T-helper 2 cell treated with Interferon-gamma antibody and Interleukin-4, amounts not matched to agents 5 μg/mL and 100 μg/mL, for 36 hours (primary cell): ENCODE results near the gene ALDH4A1.

Experiments used
- DNase-seq: peaks from one replicate; pipeline ENCODE4 v3.0.0; 2021; ENCODE audit warnings: low spot score
- H3K27ac Mint-ChIP-seq: one replicate; pipeline ENCODE4 v1.8.0; 2021; ENCODE audit warnings: mild to moderate bottlenecking, mixed read lengths
- H3K27me3 Mint-ChIP-seq: one replicate; pipeline ENCODE4 v1.8.0; 2021; ENCODE audit warnings: low read depth, mixed read lengths
- H3K36me3 Mint-ChIP-seq: one replicate; pipeline ENCODE4 v1.8.0; 2021; ENCODE audit warnings: low read depth, mixed read lengths
- H3K4me1 Mint-ChIP-seq: one replicate; pipeline ENCODE4 v1.8.0; 2021; ENCODE audit warnings: low read depth, mixed read lengths
- H3K4me3 Mint-ChIP-seq: one replicate; pipeline ENCODE4 v1.8.0; 2022; ENCODE audit warnings: mild to moderate bottlenecking, moderate library complexity, mixed read lengths
- H3K9me3 Mint-ChIP-seq: one replicate; pipeline ENCODE4 v1.8.0; 2021; ENCODE audit warnings: mixed read lengths

Gene ALDH4A1

GRCh38 chr1:18885311-18886002 is 16.9 kb downstream of the ALDH4A1 start:
- no peak for DNase-seq
- Mint-ChIP-seq H3K4me3 (no peak overlapping the region), H3K27me3 (no peaks in the 10 kb centered on the region)

GRCh38 chr1:18884727-18885126 is 17.6 kb downstream of the ALDH4A1 start:
- no peaks in the 10 kb centered on the region for H3K4me1 Mint-ChIP-seq
- no peaks in the 10 kb centered on the region for H3K27me3 Mint-ChIP-seq
- no peak overlapping the region for H3K27ac Mint-ChIP-seq
- DNase-seq: no peak
- H3K4me3 Mint-ChIP-seq: no peak overlapping the region
- no peaks in the 10 kb centered on the region for H3K36me3 Mint-ChIP-seq
- no peaks in the 10 kb centered on the region for H3K9me3 Mint-ChIP-seq

More at GRCh38 chr1:18885311-18886002, 16.9 kb downstream of the ALDH4A1 start:
- no peaks in the 10 kb centered on the region for H3K36me3 Mint-ChIP-seq
- no peaks in the 10 kb centered on the region for H3K9me3 Mint-ChIP-seq
- no peak overlapping the region for H3K27ac Mint-ChIP-seq
- H3K4me1 Mint-ChIP-seq: no peaks in the 10 kb centered on the region

GRCh38 chr1:18884419-18884717 is 18.0 kb downstream of the ALDH4A1 start:
- H3K36me3 Mint-ChIP-seq: no peaks in the 10 kb centered on the region
- H3K27ac Mint-ChIP-seq: no peak overlapping the region
- no peaks in the 10 kb centered on the region for H3K27me3 Mint-ChIP-seq
- no peaks in the 10 kb centered on the region for H3K9me3 Mint-ChIP-seq
- H3K4me1 Mint-ChIP-seq: no peaks in the 10 kb centered on the region
- no peak overlapping the region for H3K4me3 Mint-ChIP-seq
- DNase-seq: no peak

GRCh38 chr1:18883636-18884418 is 18.5 kb downstream of the ALDH4A1 start:
- H3K9me3 Mint-ChIP-seq: no peaks in the 10 kb centered on the region
- peak; percentile 42 for DNase-seq
- no peaks in the 10 kb centered on the region for H3K36me3 Mint-ChIP-seq
- no peaks in the 10 kb centered on the region for H3K4me1 Mint-ChIP-seq
- no peak overlapping the region for H3K27ac Mint-ChIP-seq
- H3K27me3 Mint-ChIP-seq: no peaks in the 10 kb centered on the region
- no peak overlapping the region for H3K4me3 Mint-ChIP-seq

GRCh38 chr1:18883079-18883478 is 19.3 kb downstream of the ALDH4A1 start:
- Mint-ChIP-seq H3K4me3 (no peak overlapping the region), H3K4me1 (no peaks in the 10 kb centered on the region), H3K27ac (no peak overlapping the region), H3K27me3 (no peaks in the 10 kb centered on the region), H3K9me3 (no peaks in the 10 kb centered on the region), H3K36me3 (no peaks in the 10 kb centered on the region)
- DNase-seq: no peak

- Mint-ChIP-seq H3K27me3 (no peaks in the 10 kb centered on the region), H3K9me3 (no peaks in the 10 kb centered on the region), H3K4me3 (no peak overlapping the region), H3K4me1 (no peaks in the 10 kb centered on the region), H3K27ac (no peak overlapping the region), H3K36me3 (no peaks in the 10 kb centered on the region)
- DNase-seq: no peak
Measured at GRCh38 chr1:18882486-18882885, 19.9 kb downstream of the ALDH4A1 start.

- no peak for DNase-seq
- H3K27me3 Mint-ChIP-seq: no peaks in the 10 kb centered on the region
- H3K9me3 Mint-ChIP-seq: no peaks in the 10 kb centered on the region
- H3K4me1 Mint-ChIP-seq: no peaks in the 10 kb centered on the region
- no peak overlapping the region for H3K4me3 Mint-ChIP-seq
- H3K27ac Mint-ChIP-seq: no peak overlapping the region
- H3K36me3 Mint-ChIP-seq: no peaks in the 10 kb centered on the region
Measured at GRCh38 chr1:18881642-18882431, 20.5 kb downstream of the ALDH4A1 start.

- Mint-ChIP-seq H3K27me3 (no peaks in the 10 kb centered on the region), H3K9me3 (no peaks in the 10 kb centered on the region), H3K4me3 (no peak overlapping the region), H3K36me3 (no peaks in the 10 kb centered on the region), H3K27ac (no peak overlapping the region), H3K4me1 (no peaks in the 10 kb centered on the region)
- DNase-seq: no peak
Measured at GRCh38 chr1:18881164-18881563, 21.2 kb downstream of the ALDH4A1 start.

- no peak for DNase-seq
- no peak overlapping the region for H3K4me3 Mint-ChIP-seq
- no peaks in the 10 kb centered on the region for H3K36me3 Mint-ChIP-seq
- H3K4me1 Mint-ChIP-seq: no peaks in the 10 kb centered on the region
- no peak overlapping the region for H3K27ac Mint-ChIP-seq
- H3K27me3 Mint-ChIP-seq: no peaks in the 10 kb centered on the region
- H3K9me3 Mint-ChIP-seq: no peaks in the 10 kb centered on the region
Measured at GRCh38 chr1:18880585-18880984, 21.8 kb downstream of the ALDH4A1 start.

- Mint-ChIP-seq H3K4me3 (no peak overlapping the region), H3K9me3 (no peaks in the 10 kb centered on the region), H3K27ac (no peak overlapping the region), H3K36me3 (no peaks in the 10 kb centered on the region), H3K4me1 (no peaks in the 10 kb centered on the region), H3K27me3 (no peaks in the 10 kb centered on the region)
- no peak for DNase-seq
Measured at GRCh38 chr1:18879791-18880309, 22.5 kb downstream of the ALDH4A1 start.

- Mint-ChIP-seq H3K4me1 (no peaks in the 10 kb centered on the region), H3K27me3 (no peaks in the 10 kb centered on the region), H3K27ac (no peak overlapping the region), H3K36me3 (no peaks in the 10 kb centered on the region), H3K9me3 (no peaks in the 10 kb centered on the region), H3K4me3 (no peak overlapping the region)
- DNase-seq: no peak
Measured at GRCh38 chr1:18879215-18879790, 23.1 kb downstream of the ALDH4A1 start.

- no peaks in the 10 kb centered on the region for H3K9me3 Mint-ChIP-seq
- DNase-seq: no peak
- H3K27ac Mint-ChIP-seq: no peak overlapping the region
- no peaks in the 10 kb centered on the region for H3K4me1 Mint-ChIP-seq
- no peaks in the 10 kb centered on the region for H3K36me3 Mint-ChIP-seq
- H3K4me3 Mint-ChIP-seq: no peak overlapping the region
- no peaks in the 10 kb centered on the region for H3K27me3 Mint-ChIP-seq
Measured at GRCh38 chr1:18878538-18879214, 23.7 kb downstream of the ALDH4A1 start.

- Mint-ChIP-seq H3K9me3 (no peaks in the 10 kb centered on the region), H3K4me1 (no peaks in the 10 kb centered on the region), H3K4me3 (no peak overlapping the region), H3K36me3 (no peaks in the 10 kb centered on the region), H3K27me3 (no peaks in the 10 kb centered on the region), H3K27ac (no peak overlapping the region)
- DNase-seq: no peak
Measured at GRCh38 chr1:18877282-18877681, 25.1 kb downstream of the ALDH4A1 start.
